LNCaP clone FGC (cell line): ENCODE data around the gene CHCHD6.

Source experiments
- DNase-seq: peaks from one replicate; pipeline ENCODE4 v3.0.0-alpha.2; 2011; ENCODE audit warnings: low read depth
- H3K4me3 ChIP-seq: 2 replicates; pipeline ENCODE4 v1.5.1; 2011; ENCODE audit warnings: mild to moderate bottlenecking, low read depth, low read length, control low read depth
- CTCF ChIP-seq: IDR thresholded peaks from 2 replicates; pipeline ENCODE4 v1.5.1; 2012; ENCODE audit warnings: mild to moderate bottlenecking; ENCODE audit not compliant: control insufficient read depth, insufficient read depth; ENCODE audit errors: extremely low read depth

The CHCHD6 gene

DNA sequence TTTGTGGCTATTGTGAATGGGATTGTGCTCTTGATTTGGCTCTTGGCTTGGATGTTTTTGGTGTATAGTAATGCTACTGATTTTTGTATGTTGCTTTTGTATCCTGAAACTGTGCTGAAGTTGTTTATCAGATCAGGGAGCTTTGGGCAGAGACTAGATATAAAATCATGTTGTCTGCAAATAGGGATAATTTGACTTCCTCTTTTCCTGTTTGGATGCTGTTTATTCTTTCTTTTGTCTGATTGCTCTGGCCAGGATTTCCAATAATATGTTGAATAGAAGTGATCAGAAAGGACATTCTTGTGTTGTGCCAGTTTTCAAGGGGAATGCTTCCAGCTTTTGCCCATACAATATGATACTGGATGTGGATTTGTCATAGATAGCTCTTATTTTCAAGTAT, 66.1 kb downstream of the CHCHD6 start:
- DNase-seq: no peak
- H3K4me3 ChIP-seq: no peak overlapping the region
- no peak for TF ChIP-seq CTCF

GRCh38 chr3:126773167-126773566, 69.1 kb downstream of the CHCHD6 start:
- DNase-seq: no peak
- H3K4me3 ChIP-seq: no peak overlapping the region
- no peak for TF ChIP-seq CTCF

DNA sequence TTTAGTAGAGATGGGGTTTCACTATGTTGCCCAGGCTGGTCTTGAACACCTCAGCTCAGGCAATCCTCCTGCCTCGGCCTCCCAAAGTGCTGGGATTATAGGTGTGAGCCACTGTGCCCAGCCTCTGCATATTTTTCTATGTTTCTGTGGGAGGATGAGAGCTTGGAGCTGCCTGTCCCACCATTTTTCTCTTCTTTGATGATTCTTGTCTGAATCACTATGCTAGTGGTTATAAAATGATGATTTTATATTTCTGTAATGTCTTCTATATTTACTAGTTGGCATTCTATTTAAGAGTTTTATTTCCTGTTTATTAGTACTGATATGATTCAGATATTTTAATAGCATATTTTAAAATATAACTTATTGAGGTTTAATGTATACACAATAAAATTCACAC, 69.7 kb downstream of the CHCHD6 start:
- no peak for DNase-seq
- no peak overlapping the region for H3K4me3 ChIP-seq
- no peak for TF ChIP-seq CTCF

DNA sequence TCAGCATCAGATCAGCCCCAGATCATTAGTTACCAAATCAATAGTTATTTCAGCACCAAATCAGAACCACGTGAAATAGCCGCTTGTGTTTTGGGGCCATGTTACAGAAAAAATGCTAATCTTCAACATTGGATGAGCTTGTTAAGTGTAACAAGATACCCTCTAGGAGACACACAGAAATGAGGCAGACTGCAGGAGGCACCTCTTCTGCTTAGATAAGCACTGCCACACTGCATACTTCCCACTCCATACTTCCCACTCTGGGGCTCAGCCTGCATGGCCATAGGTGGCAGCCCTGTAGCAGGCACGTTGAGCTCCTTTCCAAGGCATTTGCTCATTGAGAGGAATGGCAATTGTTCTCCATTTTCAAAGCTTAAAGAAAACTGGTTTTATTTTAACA, 73.3 kb downstream of the CHCHD6 start:
- TF ChIP-seq CTCF: no peak
- H3K4me3 ChIP-seq: no peak overlapping the region
- no peak for DNase-seq

GRCh38 chr3:126780666-126781065, 76.6 kb downstream of the CHCHD6 start:
- no peak for TF ChIP-seq CTCF
- H3K4me3 ChIP-seq: no peak overlapping the region
- no peak for DNase-seq

GRCh38 chr3:126781406-126781805, 77.4 kb downstream of the CHCHD6 start:
- no peak for TF ChIP-seq CTCF
- no peak for DNase-seq
- no peak overlapping the region for H3K4me3 ChIP-seq

DNA sequence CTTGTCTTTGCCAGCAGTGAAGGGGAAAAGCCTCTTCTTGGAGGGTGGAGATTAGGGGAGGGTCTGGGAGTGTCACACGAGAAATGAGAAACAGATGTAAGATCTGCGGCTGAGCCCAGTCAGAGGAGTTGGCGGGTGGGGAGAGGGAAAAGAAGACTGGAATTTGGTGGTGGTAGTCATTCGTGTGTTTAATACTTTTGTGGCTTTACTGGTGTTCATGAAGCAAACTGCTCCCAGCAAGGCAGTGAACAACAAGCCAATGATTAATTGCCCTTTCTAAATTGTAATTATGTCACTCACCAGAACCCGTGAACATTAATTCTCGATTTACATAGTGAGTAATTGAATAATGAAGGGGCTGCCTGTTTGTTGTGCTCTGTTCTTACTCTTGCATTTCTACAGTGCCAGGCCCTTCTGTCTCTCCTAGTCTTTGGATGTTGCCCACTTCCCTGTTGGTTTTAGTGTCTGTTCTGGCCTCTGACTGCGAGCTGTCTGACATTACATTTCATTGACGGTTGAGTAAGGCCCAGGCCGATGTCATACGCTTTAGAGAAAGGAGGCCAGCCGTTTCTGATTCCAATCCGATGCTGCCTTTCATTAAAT, 78.0 kb downstream of the CHCHD6 start:
- no peak for DNase-seq
- no peak for TF ChIP-seq CTCF
- no peak overlapping the region for H3K4me3 ChIP-seq
